ENCODE data around the gene TRPV6. TPM values are rescaled to one million over a fixed set of nuclear protein-coding genes. Genes with fewer than 3 reads are reported as not detected.

Gene TRPV6
- polyA plus RNA-seq (2012; ENCODE audit: insufficient read length, low read depth): not detected

- TF ChIP-seq REST (IDR thresholded peaks at IDR 0.05; ENCODE audit: insufficient read depth in 1 of 2, low read depth in 2 of 2, low read length in 2 of 2): no peak
- no peak for TF ChIP-seq SIN3A (IDR thresholded peaks at IDR 0.05; ENCODE audit: borderline replicate concordance, insufficient read depth, low read length)
- no peak for TF ChIP-seq POLR2AphosphoS5 (IDR thresholded peaks at IDR 0.05; ENCODE audit: low read depth, low read length)
- no peak for TF ChIP-seq TAF1 (IDR thresholded peaks at IDR 0.05; ENCODE audit: borderline replicate concordance, insufficient read depth, low read length)
- no peak for TF ChIP-seq FOXP2 (optimal IDR thresholded peaks at IDR 0.05; ENCODE audit: borderline replicate concordance, extremely low read depth, extremely low read length, insufficient read depth)
These were observed at the start of gene TRPV6 for GRCh38 chr7:142885311-142886230. Gene TRPV6, minus strand, starts transcription at chr7:142885745.

DNA sequence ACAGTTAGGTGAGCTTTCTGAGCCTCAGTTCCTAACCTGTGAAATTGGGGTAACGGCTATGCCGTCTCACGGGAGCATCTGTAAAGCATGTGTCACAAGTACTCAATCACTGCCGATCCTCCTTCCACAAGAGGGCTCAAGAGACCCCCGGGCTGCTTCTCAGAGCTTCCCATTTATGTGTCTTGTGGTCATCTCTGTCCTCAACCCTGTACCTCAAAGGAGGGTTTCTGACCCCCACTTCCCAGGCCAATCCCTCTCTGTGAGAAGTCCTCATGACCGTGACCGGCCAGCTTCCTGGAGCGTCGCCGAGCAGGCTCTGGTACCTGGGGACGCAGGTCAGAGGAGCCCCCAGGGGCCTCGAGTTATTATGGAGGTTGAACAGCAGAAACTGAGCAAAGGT is 48.5 kb upstream of the TRPV6 start:
- TF ChIP-seq SIN3A (IDR thresholded peaks at IDR 0.05; ENCODE audit: borderline replicate concordance, insufficient read depth, low read length): no peak
- TF ChIP-seq TAF1 (IDR thresholded peaks at IDR 0.05; ENCODE audit: borderline replicate concordance, insufficient read depth, low read length): no peak
- TF ChIP-seq POLR2AphosphoS5 (IDR thresholded peaks at IDR 0.05; ENCODE audit: low read depth, low read length): no peak
- TF ChIP-seq FOXP2 (optimal IDR thresholded peaks at IDR 0.05; ENCODE audit: borderline replicate concordance, extremely low read depth, extremely low read length, insufficient read depth): no peak
- TF ChIP-seq REST (IDR thresholded peaks at IDR 0.05; ENCODE audit: insufficient read depth in 1 of 2, low read depth in 2 of 2, low read length in 2 of 2): no peak

- TF ChIP-seq POLR2AphosphoS5 (IDR thresholded peaks at IDR 0.05; ENCODE audit: low read depth, low read length): no peak
- no peak for TF ChIP-seq FOXP2 (optimal IDR thresholded peaks at IDR 0.05; ENCODE audit: borderline replicate concordance, extremely low read depth, extremely low read length, insufficient read depth)
- no peak for TF ChIP-seq REST (IDR thresholded peaks at IDR 0.05; ENCODE audit: insufficient read depth in 1 of 2, low read depth in 2 of 2, low read length in 2 of 2)
- TF ChIP-seq SIN3A (IDR thresholded peaks at IDR 0.05; ENCODE audit: borderline replicate concordance, insufficient read depth, low read length): no peak
- TF ChIP-seq TAF1 (IDR thresholded peaks at IDR 0.05; ENCODE audit: borderline replicate concordance, insufficient read depth, low read length): no peak
These were observed 48.1 kb upstream of the TRPV6 start, which contains the start of gene TRPV5 for GRCh38 chr7:142933624-142934023. Gene TRPV5, minus strand, starts transcription at chr7:142933746. Its CDS starts 287 bp downstream, at chr7:142933459.

DNA sequence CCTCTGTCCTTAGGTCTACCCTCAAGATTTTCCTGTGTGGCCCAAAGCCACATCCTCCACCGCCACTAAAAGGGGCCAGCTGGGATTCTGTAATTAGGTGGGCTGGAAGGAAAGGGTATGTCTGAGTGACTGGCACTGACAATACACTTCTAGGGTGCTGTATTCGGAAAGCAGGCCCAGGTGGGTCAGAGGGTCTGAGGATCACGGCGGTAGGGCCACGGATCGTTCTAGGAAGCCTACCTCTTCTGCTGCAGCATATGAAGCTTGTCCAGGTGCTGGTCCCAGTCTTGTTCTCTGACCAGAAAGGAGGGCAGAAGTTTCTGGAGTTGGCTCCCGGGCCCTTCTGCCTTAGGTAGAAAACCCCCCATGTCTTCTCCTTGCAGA is 47.5 kb upstream of the TRPV6 start:
- TF ChIP-seq TAF1 (IDR thresholded peaks at IDR 0.05; ENCODE audit: borderline replicate concordance, insufficient read depth, low read length) (no peak), SIN3A (IDR thresholded peaks at IDR 0.05; ENCODE audit: borderline replicate concordance, insufficient read depth, low read length) (no peak), POLR2AphosphoS5 (IDR thresholded peaks at IDR 0.05; ENCODE audit: low read depth, low read length) (no peak), FOXP2 (optimal IDR thresholded peaks at IDR 0.05; ENCODE audit: borderline replicate concordance, extremely low read depth, extremely low read length, insufficient read depth) (no peak), REST (IDR thresholded peaks at IDR 0.05; ENCODE audit: insufficient read depth in 1 of 2, low read depth in 2 of 2, low read length in 2 of 2) (no peak)

Measured in PFSK-1 (cell line).